Ishikawa (cell line): ENCODE data around the gene GATA3.

Source experiments
- CEBPB ChIP-seq: IDR thresholded peaks from 2 replicates; pipeline ENCODE4 v1.6.1; 2012
- CREB1 ChIP-seq: IDR thresholded peaks from 2 replicates; pipeline ENCODE4 v1.6.1; 2012; ENCODE audit warnings: low read depth
- EGR1 ChIP-seq: IDR thresholded peaks from 2 replicates; pipeline ENCODE4 v1.6.1; 2012
- EP300 ChIP-seq: IDR thresholded peaks from 2 replicates; pipeline ENCODE4 v1.6.1; 2012; ENCODE audit warnings: borderline replicate concordance
- FOXM1 ChIP-seq: IDR thresholded peaks from 2 replicates; pipeline ENCODE4 v1.6.1; 2012; ENCODE audit warnings: low read depth, borderline replicate concordance
- NFIC ChIP-seq: IDR thresholded peaks from 2 replicates; pipeline ENCODE4 v1.6.1; 2012
- RAD21 ChIP-seq: IDR thresholded peaks from 2 replicates; pipeline ENCODE4 v1.6.1; 2012; ENCODE audit warnings: low read depth
- TAF1 ChIP-seq: IDR thresholded peaks from 2 replicates; pipeline ENCODE4 v1.6.1; 2012; ENCODE audit warnings: low read depth, mild to moderate bottlenecking
- TCF12 ChIP-seq: IDR thresholded peaks from 2 replicates; pipeline ENCODE4 v1.6.1; 2012; ENCODE audit warnings: low read depth
- TEAD4 ChIP-seq: IDR thresholded peaks from 2 replicates; pipeline ENCODE4 v1.6.1; 2012
- YY1 ChIP-seq: IDR thresholded peaks from 2 replicates; pipeline ENCODE4 v1.6.1; 2012; ENCODE audit warnings: low read depth
- ZBTB7A ChIP-seq: IDR thresholded peaks from 2 replicates; pipeline ENCODE4 v1.6.1; 2012; ENCODE audit warnings: low read depth
- TF ChIP-seq, protein P1 (sequence below): IDR thresholded peaks from 2 replicates; pipeline ENCODE4 v1.6.1; 2012; ENCODE audit warnings: low read depth, mild to moderate bottlenecking
- TF ChIP-seq, protein P2 (sequence below): IDR thresholded peaks from 2 replicates; pipeline ENCODE4 v1.6.1; 2012
- TF ChIP-seq, protein P3 (sequence below): IDR thresholded peaks from 2 replicates; pipeline ENCODE4 v1.6.1; 2012

GATA3 gene

DNA sequence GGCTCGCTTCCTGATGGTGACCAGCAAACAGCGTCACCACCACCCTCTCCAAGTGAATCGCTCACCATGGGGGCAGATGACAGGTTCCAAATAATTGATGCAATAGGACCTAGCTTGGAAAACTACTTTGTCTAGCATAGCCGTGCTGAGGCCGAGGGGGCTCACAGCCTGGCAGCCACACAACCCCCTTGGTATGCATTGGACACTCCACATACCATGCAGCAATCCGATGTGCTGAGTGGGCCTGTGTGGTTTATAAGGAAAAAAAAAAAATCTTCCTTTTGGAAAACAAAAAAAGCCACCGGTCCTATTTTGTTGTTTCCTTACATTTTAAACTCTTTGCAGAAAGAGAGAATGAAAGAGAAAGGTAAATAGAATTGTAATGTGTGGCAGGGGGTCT lies 15.1 kb downstream of the GATA3 start:
- TF ChIP-seq, protein P1, sequence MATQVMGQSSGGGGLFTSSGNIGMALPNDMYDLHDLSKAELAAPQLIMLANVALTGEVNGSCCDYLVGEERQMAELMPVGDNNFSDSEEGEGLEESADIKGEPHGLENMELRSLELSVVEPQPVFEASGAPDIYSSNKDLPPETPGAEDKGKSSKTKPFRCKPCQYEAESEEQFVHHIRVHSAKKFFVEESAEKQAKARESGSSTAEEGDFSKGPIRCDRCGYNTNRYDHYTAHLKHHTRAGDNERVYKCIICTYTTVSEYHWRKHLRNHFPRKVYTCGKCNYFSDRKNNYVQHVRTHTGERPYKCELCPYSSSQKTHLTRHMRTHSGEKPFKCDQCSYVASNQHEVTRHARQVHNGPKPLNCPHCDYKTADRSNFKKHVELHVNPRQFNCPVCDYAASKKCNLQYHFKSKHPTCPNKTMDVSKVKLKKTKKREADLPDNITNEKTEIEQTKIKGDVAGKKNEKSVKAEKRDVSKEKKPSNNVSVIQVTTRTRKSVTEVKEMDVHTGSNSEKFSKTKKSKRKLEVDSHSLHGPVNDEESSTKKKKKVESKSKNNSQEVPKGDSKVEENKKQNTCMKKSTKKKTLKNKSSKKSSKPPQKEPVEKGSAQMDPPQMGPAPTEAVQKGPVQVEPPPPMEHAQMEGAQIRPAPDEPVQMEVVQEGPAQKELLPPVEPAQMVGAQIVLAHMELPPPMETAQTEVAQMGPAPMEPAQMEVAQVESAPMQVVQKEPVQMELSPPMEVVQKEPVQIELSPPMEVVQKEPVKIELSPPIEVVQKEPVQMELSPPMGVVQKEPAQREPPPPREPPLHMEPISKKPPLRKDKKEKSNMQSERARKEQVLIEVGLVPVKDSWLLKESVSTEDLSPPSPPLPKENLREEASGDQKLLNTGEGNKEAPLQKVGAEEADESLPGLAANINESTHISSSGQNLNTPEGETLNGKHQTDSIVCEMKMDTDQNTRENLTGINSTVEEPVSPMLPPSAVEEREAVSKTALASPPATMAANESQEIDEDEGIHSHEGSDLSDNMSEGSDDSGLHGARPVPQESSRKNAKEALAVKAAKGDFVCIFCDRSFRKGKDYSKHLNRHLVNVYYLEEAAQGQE: no peak
- TF ChIP-seq EP300: no peak
- no peak for TF ChIP-seq ZBTB7A
- TF ChIP-seq, protein P2, sequence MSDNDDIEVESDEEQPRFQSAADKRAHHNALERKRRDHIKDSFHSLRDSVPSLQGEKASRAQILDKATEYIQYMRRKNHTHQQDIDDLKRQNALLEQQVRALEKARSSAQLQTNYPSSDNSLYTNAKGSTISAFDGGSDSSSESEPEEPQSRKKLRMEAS: no peak
- no peak for TF ChIP-seq TCF12
- TF ChIP-seq FOXM1: no peak
- TF ChIP-seq TAF1: no peak

DNA sequence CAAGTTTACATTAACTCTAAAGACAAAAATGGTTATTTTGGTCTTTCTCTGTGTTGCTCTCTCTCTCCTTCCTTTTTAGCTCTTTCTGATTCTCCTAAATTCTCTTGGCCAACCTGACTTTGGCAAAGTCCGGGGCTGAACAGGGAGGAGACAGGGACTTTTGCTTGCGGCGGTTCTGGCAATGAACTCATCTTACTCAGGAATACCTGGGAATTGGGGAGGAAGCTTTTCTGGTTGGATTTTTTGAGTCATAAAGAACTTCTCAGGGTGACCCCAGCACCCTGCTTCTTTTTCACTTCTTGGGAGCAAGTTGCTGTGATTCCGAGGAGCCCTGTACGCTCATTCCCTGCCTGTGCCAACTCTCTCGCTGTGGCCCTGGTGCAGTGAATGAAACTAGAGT lies 16.0 kb downstream of the GATA3 start:
- TF ChIP-seq, protein P3, sequence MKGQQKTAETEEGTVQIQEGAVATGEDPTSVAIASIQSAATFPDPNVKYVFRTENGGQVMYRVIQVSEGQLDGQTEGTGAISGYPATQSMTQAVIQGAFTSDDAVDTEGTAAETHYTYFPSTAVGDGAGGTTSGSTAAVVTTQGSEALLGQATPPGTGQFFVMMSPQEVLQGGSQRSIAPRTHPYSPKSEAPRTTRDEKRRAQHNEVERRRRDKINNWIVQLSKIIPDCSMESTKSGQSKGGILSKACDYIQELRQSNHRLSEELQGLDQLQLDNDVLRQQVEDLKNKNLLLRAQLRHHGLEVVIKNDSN: no peak
- no peak for TF ChIP-seq EGR1
- TF ChIP-seq CREB1: no peak
- TF ChIP-seq, protein P1: no peak
- TF ChIP-seq NFIC: no peak
- TF ChIP-seq YY1: no peak
- TF ChIP-seq RAD21: no peak
- no peak for TF ChIP-seq TCF12
- TF ChIP-seq CEBPB: no peak
- TF ChIP-seq FOXM1: no peak
- TF ChIP-seq, protein P2: no peak
- TF ChIP-seq TAF1: no peak
- no peak for TF ChIP-seq ZBTB7A
- TF ChIP-seq TEAD4: no peak
- no peak for TF ChIP-seq EP300

DNA sequence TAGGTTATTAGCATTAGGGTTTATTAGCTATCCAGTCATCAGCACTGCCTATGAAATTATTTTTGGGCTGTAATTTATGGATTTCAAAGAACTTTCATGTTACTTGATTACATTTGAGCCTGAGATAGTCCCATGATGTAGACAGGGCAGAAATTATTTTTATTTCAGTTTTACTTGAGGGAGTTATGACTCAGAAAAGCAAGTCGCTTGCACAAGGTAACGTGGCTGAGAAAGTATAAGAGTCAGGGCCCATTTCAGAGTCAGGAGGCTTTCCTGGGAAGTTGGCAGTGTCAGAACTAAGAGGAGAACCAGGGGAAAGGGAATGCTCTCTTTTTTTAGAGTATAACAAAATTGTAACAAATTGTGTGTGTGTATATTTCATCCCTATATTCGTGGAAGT lies 16.5 kb downstream of the GATA3 start:
- TF ChIP-seq RAD21 (no peak), CREB1 (no peak), ZBTB7A (no peak), NFIC (no peak), EGR1 (no peak), TAF1 (no peak), CEBPB (no peak), TEAD4 (no peak), YY1 (no peak), FOXM1 (no peak), TCF12 (no peak), EP300 (no peak)
- TF ChIP-seq, protein P1: no peak
- TF ChIP-seq, protein P2: no peak
- TF ChIP-seq, protein P3: no peak

DNA sequence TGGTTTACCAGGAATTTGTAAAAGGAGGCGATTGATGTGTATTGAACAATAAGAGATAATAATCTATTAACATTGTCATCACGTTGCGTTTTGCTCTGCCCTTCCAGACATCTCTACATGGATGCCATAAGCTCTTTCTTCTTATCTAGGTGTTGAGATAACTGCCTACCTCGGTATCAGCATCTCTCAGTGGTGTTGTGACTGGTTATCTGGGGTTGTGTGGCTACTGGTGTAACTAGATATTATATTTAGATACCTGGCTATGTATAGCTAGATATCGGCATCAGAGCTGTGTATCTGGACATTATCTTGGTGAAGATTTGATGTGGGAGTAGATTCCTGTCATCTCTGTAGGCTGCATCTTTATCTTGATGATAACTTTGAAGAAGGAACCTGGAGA lies 17.2 kb downstream of the GATA3 start:
- TF ChIP-seq RAD21 (no peak), NFIC (no peak), TCF12 (no peak), YY1 (no peak), CREB1 (no peak), FOXM1 (no peak), EP300 (no peak), ZBTB7A (no peak), TAF1 (no peak), EGR1 (no peak), TEAD4 (no peak), CEBPB (no peak)
- TF ChIP-seq, protein P2: no peak
- TF ChIP-seq, protein P3: no peak
- TF ChIP-seq, protein P1: no peak
